Spleen (tissue), 7 donors: Measurements from ENCODE around the gene SLC9A3.

Experiments
- POLR2A ChIP-seq, 3 donors: fragments of 450-650 bp; IDR thresholded peaks; one replicate each; pipeline ENCODE4 v1.5.1; 2017; ENCODE audit warnings: antibody characterized with exemption in 3 of 3, mild to moderate bottlenecking in 1 of 3
- POLR2AphosphoS5 ChIP-seq, 3 donors: sonication (generic); formaldehyde crosslinking; IDR thresholded peaks; one replicate each; pipeline ENCODE4 v1.5.1; 2017; ENCODE audit warnings: antibody characterized with exemption in 3 of 3
- TF ChIP-seq, protein P1 (sequence below), 11 experiments: fragments of 200-600 bp in 7 of 11; fragments of 450-650 bp in 4 of 11; sonication (generic) in 4 of 11; IDR thresholded peaks in 8 of 11; conservative IDR thresholded peaks in 3 of 11; 1 replicate in 7 of 11; 2 replicates in 4 of 11; pipeline versions ENCODE4 v1.4.0 to v1.8.0; 2016 to 2021; ENCODE audit warnings: antibody characterized with exemption in 11 of 11, inconsistent platforms in 4 of 11, mild to moderate bottlenecking in 1 of 11
- donor health status: DM: no; HTN: no; CAD: no; lungs with moderate emphysema.
- donor health status: DM: no; HTN: no; CAD: no.
- donor health status: DM: no; HTN: no; CAD: no.

DNA sequence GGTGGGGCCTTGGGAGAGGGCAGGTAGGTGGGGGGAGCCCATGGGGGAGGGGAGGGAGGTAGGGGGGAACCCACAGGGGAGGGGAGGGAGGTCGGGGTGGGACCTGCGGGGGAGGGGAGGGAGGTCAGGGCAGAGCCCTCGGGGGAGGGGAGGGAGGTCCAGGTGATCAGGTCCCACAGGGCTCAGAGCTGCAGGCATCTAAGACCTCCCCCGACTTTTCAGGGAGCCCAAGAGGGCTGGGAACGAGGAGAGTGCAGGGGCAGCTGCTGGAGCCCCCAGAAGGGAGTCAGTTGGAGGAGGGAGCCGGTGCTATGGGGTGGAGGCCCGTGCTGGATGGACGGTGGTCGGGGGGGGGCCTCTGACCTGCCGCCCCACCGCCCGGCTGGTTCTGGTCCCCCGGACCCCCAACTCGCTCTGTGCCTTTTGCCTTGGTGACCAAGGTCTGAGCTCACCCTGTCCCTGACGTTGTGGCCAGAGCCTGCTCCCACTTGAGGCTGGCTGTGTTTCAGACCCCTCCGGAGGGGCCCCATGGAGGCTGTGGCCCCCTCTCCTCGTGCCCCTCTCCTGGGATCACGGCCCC is 31.8 kb downstream of the SLC9A3 start:
- TF ChIP-seq, protein P1, sequence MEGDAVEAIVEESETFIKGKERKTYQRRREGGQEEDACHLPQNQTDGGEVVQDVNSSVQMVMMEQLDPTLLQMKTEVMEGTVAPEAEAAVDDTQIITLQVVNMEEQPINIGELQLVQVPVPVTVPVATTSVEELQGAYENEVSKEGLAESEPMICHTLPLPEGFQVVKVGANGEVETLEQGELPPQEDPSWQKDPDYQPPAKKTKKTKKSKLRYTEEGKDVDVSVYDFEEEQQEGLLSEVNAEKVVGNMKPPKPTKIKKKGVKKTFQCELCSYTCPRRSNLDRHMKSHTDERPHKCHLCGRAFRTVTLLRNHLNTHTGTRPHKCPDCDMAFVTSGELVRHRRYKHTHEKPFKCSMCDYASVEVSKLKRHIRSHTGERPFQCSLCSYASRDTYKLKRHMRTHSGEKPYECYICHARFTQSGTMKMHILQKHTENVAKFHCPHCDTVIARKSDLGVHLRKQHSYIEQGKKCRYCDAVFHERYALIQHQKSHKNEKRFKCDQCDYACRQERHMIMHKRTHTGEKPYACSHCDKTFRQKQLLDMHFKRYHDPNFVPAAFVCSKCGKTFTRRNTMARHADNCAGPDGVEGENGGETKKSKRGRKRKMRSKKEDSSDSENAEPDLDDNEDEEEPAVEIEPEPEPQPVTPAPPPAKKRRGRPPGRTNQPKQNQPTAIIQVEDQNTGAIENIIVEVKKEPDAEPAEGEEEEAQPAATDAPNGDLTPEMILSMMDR (IDR thresholded peaks at IDR 0.05 in 8 of 11, conservative IDR thresholded peaks at IDR 0.05 in 3 of 11) = no peak
- TF ChIP-seq POLR2A (IDR thresholded peaks at IDR 0.05) (no peak), POLR2AphosphoS5 (IDR thresholded peaks at IDR 0.05) (no peak)
